HG02798 (cell line): ENCODE results near the gene IGSF11.

ENCODE experiments used
- ATAC-seq: cut with Tn5 transposase; IDR thresholded peaks from one replicate; pipeline ENCODE4 v1.9.1; 2021; ENCODE audit warnings: mild to moderate bottlenecking; ENCODE audit not compliant: unreplicated experiment, poor library complexity

IGSF11 gene

DNA sequence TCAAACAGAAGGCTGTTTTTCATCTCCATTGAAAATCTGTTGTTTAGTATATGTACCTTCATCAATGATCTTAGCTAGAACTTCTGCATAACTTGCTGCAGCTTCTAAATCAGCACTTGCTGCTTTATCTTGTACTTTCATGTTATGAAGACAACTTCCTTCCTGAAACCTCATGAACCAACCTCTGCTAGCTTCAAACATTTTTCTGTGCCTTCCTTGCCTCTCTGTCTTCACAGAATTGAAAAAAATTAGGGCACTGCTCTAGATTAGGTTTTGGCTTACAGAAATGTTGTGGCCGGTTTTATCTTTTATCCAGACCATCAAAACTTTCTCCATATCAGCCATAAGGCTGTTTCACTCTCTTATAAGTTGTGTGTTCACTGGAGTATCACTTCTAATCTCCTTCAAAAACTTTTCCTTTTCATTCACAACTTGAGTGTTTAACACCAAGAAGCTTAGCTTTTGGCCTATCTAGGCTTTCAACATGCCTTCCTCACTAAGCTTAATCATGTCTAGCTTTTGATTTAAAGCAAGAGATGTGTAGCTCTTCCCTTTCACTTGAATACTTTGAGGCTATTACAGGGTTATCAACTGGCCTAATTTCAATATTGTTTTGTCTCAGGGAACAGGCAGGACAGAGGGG lies 78.6 kb downstream of the IGSF11 start:
- no peak for ATAC-seq

- ATAC-seq: no peak
These were observed 83.6 kb downstream of the IGSF11 start for GRCh38 chr3:118951089-118951488.

DNA sequence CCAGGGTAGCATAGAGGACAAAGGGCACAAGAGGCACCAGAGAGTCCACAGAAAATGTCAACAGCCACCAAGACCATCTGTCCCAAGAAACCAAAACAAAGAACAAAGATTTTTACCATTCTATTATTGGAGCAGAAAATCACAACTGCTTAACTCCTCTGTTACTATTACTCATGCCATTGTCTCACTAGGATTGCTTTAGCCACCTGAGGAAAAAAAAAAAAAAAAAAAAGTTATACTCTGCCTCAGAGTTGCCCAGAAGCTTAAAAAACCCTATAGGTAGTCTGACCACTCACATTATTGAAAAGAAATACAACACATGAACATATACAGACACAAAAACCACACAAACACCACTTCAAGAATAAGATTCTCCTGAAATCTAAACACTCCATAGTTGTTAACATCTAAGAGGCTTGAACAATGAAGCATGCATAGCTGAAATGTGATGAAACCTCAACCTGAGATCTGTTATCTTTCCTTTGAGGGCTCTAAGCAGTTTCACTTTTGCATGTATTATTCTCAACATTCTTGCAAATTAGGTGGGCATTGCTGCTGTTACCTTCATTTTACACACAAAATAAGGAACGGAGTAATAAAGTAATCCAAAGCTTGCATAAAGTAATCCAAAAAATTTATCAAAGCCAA lies 85.4 kb downstream of the IGSF11 start:
- ATAC-seq: no peak

- ATAC-seq: no peak
These were observed 86.5 kb downstream of the IGSF11 start for GRCh38 chr3:118948146-118948545.

GRCh38 chr3:118946449-118946848 lies 88.2 kb downstream of the IGSF11 start:
- no peak for ATAC-seq

DNA sequence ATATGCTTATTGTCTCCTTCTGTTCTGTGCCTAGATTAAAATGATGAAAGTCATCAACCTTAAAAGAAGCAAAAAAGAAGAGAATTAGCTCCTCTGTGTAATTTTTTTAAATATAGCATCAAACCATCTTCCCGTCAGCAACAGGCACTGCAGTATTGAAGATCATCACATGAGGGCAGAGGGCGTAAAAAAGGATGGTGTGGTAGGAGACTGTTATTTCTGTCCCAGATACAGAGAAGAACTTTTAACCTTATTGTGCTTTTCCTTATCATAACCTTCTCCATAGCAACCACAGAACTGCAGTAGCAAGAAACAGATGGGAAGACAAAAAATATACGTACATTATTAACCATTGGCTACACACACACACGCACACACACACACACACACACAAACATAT lies 88.8 kb downstream of the IGSF11 start:
- no peak for ATAC-seq

DNA sequence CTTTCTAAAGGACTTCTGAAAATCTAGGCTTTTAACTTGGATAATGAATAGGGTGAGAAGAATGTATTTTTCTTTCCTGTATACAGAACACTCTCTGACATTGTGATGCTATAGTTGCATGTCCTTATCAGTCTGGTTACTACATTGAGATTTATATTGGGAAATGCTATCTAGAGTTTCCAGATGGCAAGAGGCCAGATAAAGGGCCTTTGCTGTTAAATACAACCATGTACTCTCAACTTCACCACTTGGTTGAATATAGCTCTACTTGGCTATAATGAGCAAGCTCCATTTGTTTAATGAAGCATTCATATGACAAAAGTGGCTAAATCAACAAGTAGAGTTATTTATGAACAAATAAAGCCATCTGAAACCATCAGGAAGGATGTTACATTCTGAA lies 91.0 kb downstream of the IGSF11 start:
- ATAC-seq: no peak

DNA sequence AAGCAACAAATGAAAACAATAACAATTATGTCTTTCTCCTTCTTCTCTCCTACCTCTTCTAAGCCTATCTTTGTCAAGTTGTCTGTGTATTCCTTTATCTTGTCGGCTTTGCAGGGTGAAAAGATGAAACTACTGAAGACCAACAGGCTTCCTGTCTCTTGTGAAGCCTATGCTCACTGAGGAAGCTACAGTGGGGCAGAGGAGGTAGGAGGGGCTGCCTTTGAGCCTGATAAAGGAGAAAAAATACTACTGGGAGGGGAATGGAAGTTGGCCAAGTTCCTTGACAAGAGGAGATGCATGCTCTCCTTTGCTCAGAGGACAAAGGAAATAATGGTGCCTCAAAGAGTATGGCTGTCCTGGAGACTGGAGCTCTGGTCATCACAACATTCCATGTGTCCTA lies 92.0 kb downstream of the IGSF11 start:
- no peak for ATAC-seq

DNA sequence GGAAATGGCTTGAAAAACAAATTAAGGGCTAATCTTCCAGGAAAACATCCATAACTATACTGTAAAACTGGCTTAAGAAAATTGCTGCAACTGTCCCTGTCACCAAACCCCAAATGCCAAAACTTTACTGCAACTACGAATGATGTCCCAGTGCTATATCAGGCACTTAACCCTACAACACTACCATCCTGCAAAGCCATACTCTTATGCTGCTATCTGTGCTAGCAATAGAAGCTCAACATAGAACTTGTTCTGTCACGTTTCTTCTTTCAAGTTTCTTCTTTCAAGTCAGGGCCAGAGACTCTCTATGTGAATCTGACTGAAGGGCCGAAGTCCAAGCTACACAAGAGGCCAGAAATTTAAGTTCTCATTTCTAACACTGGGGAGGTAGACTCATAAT lies 92.5 kb downstream of the IGSF11 start:
- no peak for ATAC-seq

GRCh38 chr3:118941236-118941635 lies 93.4 kb downstream of the IGSF11 start:
- no peak for ATAC-seq

GRCh38 chr3:118938183-118938961 lies 96.3 kb downstream of the IGSF11 start:
- no peak for ATAC-seq

DNA sequence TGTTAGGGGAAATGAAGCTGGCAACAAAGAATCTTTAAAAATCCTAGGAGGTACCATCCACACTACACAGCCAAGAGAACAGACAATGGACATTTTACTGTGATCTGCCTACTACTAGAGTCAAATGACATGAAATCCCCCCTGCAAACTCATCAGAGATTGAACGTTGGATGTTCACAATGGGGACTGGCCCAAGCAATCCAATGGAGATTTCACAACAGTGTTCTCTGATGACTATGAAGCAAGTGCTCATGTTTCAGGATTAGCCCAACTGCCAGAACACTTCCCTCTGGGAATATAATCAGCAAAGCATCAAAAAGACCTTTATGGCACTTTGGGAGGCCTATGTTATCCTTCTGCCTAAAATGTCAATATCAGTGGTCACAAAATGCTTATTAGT lies 97.8 kb downstream of the IGSF11 start:
- ATAC-seq: no peak

GRCh38 chr3:118932822-118933558 lies 101.7 kb downstream of the IGSF11 start:
- ATAC-seq: peak; percentile 61

DNA sequence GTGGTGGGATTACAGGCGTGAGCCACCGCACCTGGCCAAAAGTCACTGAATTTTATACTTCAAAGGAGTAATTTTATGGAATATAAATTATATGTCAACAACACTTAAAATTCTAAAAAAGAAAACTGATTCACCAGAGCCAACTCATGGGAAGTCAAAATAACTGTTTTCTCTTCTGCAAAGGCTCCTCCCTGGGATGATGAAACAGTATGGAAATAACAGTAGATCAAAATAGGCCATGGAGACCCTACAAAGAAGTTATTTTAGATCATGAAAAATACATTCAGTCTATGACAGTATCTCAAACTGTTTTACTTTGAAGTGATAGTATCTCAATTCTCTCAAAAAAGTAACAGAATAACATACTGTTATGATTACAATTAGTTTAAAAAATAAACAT lies 102.7 kb downstream of the IGSF11 start:
- ATAC-seq: no peak

- no peak for ATAC-seq
These were observed 107.2 kb downstream of the IGSF11 start for GRCh38 chr3:118927449-118927848.

GRCh38 chr3:118912188-118912587 lies 122.5 kb downstream of the IGSF11 start:
- ATAC-seq: no peak

- no peak for ATAC-seq
These were observed 124.3 kb downstream of the IGSF11 start for GRCh38 chr3:118910332-118910731.

DNA sequence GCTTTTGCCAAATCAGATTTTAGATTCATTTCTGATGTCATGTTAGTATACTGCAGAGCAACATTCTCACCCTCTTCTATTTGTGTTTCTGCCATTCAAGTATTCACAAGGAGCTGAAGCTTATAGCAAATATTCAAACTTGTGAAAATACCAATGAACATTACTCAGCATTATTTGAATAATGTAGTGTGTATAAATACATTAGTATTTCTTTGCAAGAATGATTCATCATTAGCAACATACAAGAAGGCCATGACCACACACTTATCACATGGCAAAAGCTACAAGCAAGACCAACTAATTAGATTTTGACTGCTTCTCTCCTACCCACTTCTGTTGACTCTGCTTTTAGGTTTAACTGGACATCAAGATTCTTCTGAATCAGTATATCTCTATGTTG lies 124.9 kb downstream of the IGSF11 start:
- ATAC-seq: no peak

GRCh38 chr3:118907909-118908308 lies 126.7 kb downstream of the IGSF11 start:
- ATAC-seq: no peak

- ATAC-seq: no peak
These were observed 133.7 kb downstream of the IGSF11 start for GRCh38 chr3:118900737-118901525.
